ENCODE data around the gene TTLL6. TPM values are rescaled to one million over a fixed set of nuclear protein-coding genes. Genes with fewer than 3 reads are reported as not detected.

The TTLL6 gene
- total RNA-seq, 1 donor from 2014 or later, result not detected

- no peak for TF ChIP-seq CTCF (IDR thresholded peaks at IDR 0.05)
- no peak for DNase-seq (ENCODE audit: extremely low spot score, unreplicated experiment)
- H3K27ac Mint-ChIP-seq (ENCODE audit: unreplicated experiment), result no peak overlapping the region
- H3K4me3 Mint-ChIP-seq (ENCODE audit: unreplicated experiment), result no peak overlapping the region
- H3K36me3 Mint-ChIP-seq (ENCODE audit: unreplicated experiment), result no peaks in the 10 kb centered on the region
- H3K27me3 Mint-ChIP-seq (ENCODE audit: unreplicated experiment), result peaks cover 93% of the 10 kb centered on the region
- no peaks in the 10 kb centered on the region for H3K9me3 Mint-ChIP-seq (ENCODE audit: unreplicated experiment)
- no peaks in the 10 kb centered on the region for H3K4me1 Mint-ChIP-seq (ENCODE audit: unreplicated experiment)
Observed at GRCh38 chr17:48751733-48752398, 65.2 kb downstream of the TTLL6 start.

- no peak for TF ChIP-seq CTCF (IDR thresholded peaks at IDR 0.05)
- DNase-seq (ENCODE audit: extremely low spot score, unreplicated experiment), result no peak
- Mint-ChIP-seq H3K9me3 (ENCODE audit: unreplicated experiment) (no peaks in the 10 kb centered on the region), H3K27ac (ENCODE audit: unreplicated experiment) (no peak overlapping the region), H3K36me3 (ENCODE audit: unreplicated experiment) (no peaks in the 10 kb centered on the region), H3K4me3 (ENCODE audit: unreplicated experiment) (no peak overlapping the region), H3K4me1 (ENCODE audit: unreplicated experiment) (no peaks in the 10 kb centered on the region), H3K27me3 (ENCODE audit: unreplicated experiment) (peaks cover 94% of the 10 kb centered on the region)
Observed at GRCh38 chr17:48751172-48751571, 65.9 kb downstream of the TTLL6 start.

- TF ChIP-seq CTCF (IDR thresholded peaks at IDR 0.05), result no peak
- Mint-ChIP-seq H3K4me3 (ENCODE audit: unreplicated experiment) (no peak overlapping the region), H3K36me3 (ENCODE audit: unreplicated experiment) (no peaks in the 10 kb centered on the region), H3K27me3 (ENCODE audit: unreplicated experiment) (peaks cover 95% of the 10 kb centered on the region), H3K4me1 (ENCODE audit: unreplicated experiment) (no peaks in the 10 kb centered on the region), H3K27ac (ENCODE audit: unreplicated experiment) (no peak overlapping the region), H3K9me3 (ENCODE audit: unreplicated experiment) (no peaks in the 10 kb centered on the region)
- no peak for DNase-seq (ENCODE audit: extremely low spot score, unreplicated experiment)
Observed at GRCh38 chr17:48749621-48750553, 67.1 kb downstream of the TTLL6 start.

- no peaks in the 10 kb centered on the region for H3K9me3 Mint-ChIP-seq (ENCODE audit: unreplicated experiment)
Observed at GRCh38 chr17:48748718-48749566, 68.1 kb downstream of the TTLL6 start.

More at GRCh38 chr17:48748718-48749566, 68.1 kb downstream of the TTLL6 start:
- Mint-ChIP-seq H3K36me3 (ENCODE audit: unreplicated experiment) (no peaks in the 10 kb centered on the region), H3K27ac (ENCODE audit: unreplicated experiment) (no peak overlapping the region), H3K27me3 (ENCODE audit: unreplicated experiment) (peaks cover 93% of the 10 kb centered on the region), H3K4me3 (ENCODE audit: unreplicated experiment) (no peak overlapping the region), H3K4me1 (ENCODE audit: unreplicated experiment) (no peaks in the 10 kb centered on the region)
- no peak for DNase-seq (ENCODE audit: extremely low spot score, unreplicated experiment)
- no peak for TF ChIP-seq CTCF (IDR thresholded peaks at IDR 0.05)
